Liver (tissue), 9 donors: ENCODE data around the gene CRK. TPM values are rescaled to one million over a fixed set of nuclear protein-coding genes. Genes with fewer than 3 reads are reported as not detected.

Experiments used
- DNase-seq: peaks from one replicate; pipeline ENCODE4 v3.0.0-alpha.2; 2017; ENCODE audit warnings: low spot score
- H3K27ac ChIP-seq, 2 donors: one replicate each; pipeline ENCODE4 v1.7.0; 2013; ENCODE audit warnings: inconsistent platforms in 2 of 2, low read length in 2 of 2, control low read depth in 1 of 2, low read depth in 1 of 2, mild to moderate bottlenecking in 1 of 2
- H3K27me3 ChIP-seq, 4 donors: one replicate each; pipeline versions ENCODE4 v1.6.1 to v1.7.0; 2013; ENCODE audit warnings: low read length in 3 of 4, inconsistent platforms in 1 of 4, mild to moderate bottlenecking in 1 of 4, moderate library complexity in 1 of 4; ENCODE audit not compliant: control insufficient read depth in 4 of 4, insufficient read depth in 4 of 4
- H3K36me3 ChIP-seq, 4 donors: one replicate each; pipeline versions ENCODE4 v1.6.1 to v1.7.0; 2013; ENCODE audit warnings: low read length in 3 of 4, mild to moderate bottlenecking in 3 of 4, low read depth in 1 of 4, moderate library complexity in 1 of 4; ENCODE audit not compliant: control insufficient read depth in 4 of 4, insufficient read depth in 3 of 4
- H3K4me1 ChIP-seq, 4 donors: one replicate each; pipeline versions ENCODE4 v1.6.1 to v1.7.0; 2013; ENCODE audit warnings: low read length in 3 of 4, mild to moderate bottlenecking in 3 of 4, moderate library complexity in 1 of 4; ENCODE audit not compliant: control insufficient read depth in 4 of 4, insufficient read depth in 4 of 4
- H3K4me3 ChIP-seq, 3 donors: one replicate each; pipeline versions ENCODE4 v1.6.1 to v1.7.0; 2013; ENCODE audit warnings: low read length in 3 of 3, control low read depth in 1 of 3, low read depth in 1 of 3, mild to moderate bottlenecking in 1 of 3
- H3K9ac ChIP-seq, 2 donors: one replicate each; pipeline ENCODE4 v1.7.0; 2013; ENCODE audit warnings: low read length in 2 of 2, mild to moderate bottlenecking in 2 of 2, moderate library complexity in 2 of 2, control low read depth in 1 of 2, low read depth in 1 of 2
- H3K9me3 ChIP-seq, 4 donors: one replicate each; pipeline versions ENCODE4 v1.6.1 to v1.7.0; 2013; ENCODE audit warnings: low read length in 3 of 4; ENCODE audit not compliant: control insufficient read depth in 4 of 4
- ATF3 ChIP-seq: IDR thresholded peaks from 2 replicates; pipeline ENCODE4 v1.6.1; 2016; ENCODE audit warnings: antibody characterized with exemption
- CTCF ChIP-seq: fragments of 150-350 bp; IDR thresholded peaks from 2 replicates; pipeline ENCODE4 v1.5.1; 2017; ENCODE audit warnings: improper control_type of control experiment, low read depth, low read length; ENCODE audit not compliant: missing input control
- EGR1 ChIP-seq, 2 donors: IDR thresholded peaks; 2 replicates each; pipeline ENCODE4 v1.6.1; 2016 to 2018; ENCODE audit warnings: antibody characterized with exemption in 2 of 2, low read depth in 2 of 2
- FOXA1 ChIP-seq: IDR thresholded peaks from 2 replicates; pipeline ENCODE4 v1.6.1; 2016; ENCODE audit warnings: antibody characterized with exemption
- FOXA2 ChIP-seq: IDR thresholded peaks from 2 replicates; pipeline ENCODE4 v1.6.1; 2016; ENCODE audit warnings: antibody characterized with exemption
- GABPA ChIP-seq, 2 donors: IDR thresholded peaks in 1 of 2; conservative IDR thresholded peaks in 1 of 2; 2 replicates each; pipeline ENCODE4 v1.6.1; 2016; ENCODE audit warnings: antibody characterized with exemption in 2 of 2, mild to moderate bottlenecking in 1 of 2, moderate library complexity in 1 of 2
- HNF4A ChIP-seq, 2 donors: conservative IDR thresholded peaks; 2 replicates each; pipeline ENCODE4 v1.6.1; 2016; ENCODE audit warnings: antibody characterized with exemption in 2 of 2, mild to moderate bottlenecking in 2 of 2
- HNF4G ChIP-seq: IDR thresholded peaks from 2 replicates; pipeline ENCODE4 v1.6.1; 2016; ENCODE audit warnings: antibody characterized with exemption
- JUND ChIP-seq, 2 donors: IDR thresholded peaks; 2 replicates each; pipeline ENCODE4 v1.6.1; 2016; ENCODE audit warnings: antibody characterized with exemption in 2 of 2
- MAX ChIP-seq: IDR thresholded peaks from 2 replicates; pipeline ENCODE4 v1.6.1; 2016; ENCODE audit warnings: antibody characterized with exemption
- NR2F2 ChIP-seq: IDR thresholded peaks from 2 replicates; pipeline ENCODE4 v1.6.1; 2016; ENCODE audit warnings: antibody characterized with exemption
- RAD21 ChIP-seq, 2 donors: IDR thresholded peaks; 2 replicates each; pipeline ENCODE4 v1.6.1; 2016; ENCODE audit warnings: antibody characterized with exemption in 2 of 2, mild to moderate bottlenecking in 2 of 2
- REST ChIP-seq: IDR thresholded peaks from 2 replicates; pipeline ENCODE4 v1.6.1; 2016; ENCODE audit warnings: antibody characterized with exemption, mild to moderate bottlenecking
- RXRA ChIP-seq, 2 donors: IDR thresholded peaks; 2 replicates each; pipeline ENCODE4 v1.6.1; 2017 to 2018; ENCODE audit warnings: antibody characterized with exemption in 2 of 2, mild to moderate bottlenecking in 1 of 2
- SP1 ChIP-seq: IDR thresholded peaks from 2 replicates; pipeline ENCODE4 v1.6.1; 2018; ENCODE audit warnings: antibody characterized with exemption, mild to moderate bottlenecking
- TAF1 ChIP-seq: conservative IDR thresholded peaks from 2 replicates; pipeline ENCODE4 v1.6.1; 2016; ENCODE audit warnings: antibody characterized with exemption, mild to moderate bottlenecking
- YY1 ChIP-seq: IDR thresholded peaks from 2 replicates; pipeline ENCODE4 v1.6.1; 2016; ENCODE audit warnings: antibody characterized with exemption, mild to moderate bottlenecking
- ZBTB33 ChIP-seq: IDR thresholded peaks from 2 replicates; pipeline ENCODE4 v1.6.1; 2016; ENCODE audit warnings: antibody characterized with exemption
- WGBS: extraction: QIAGEN DNeasy Blood & Tissue Kit; methylation state at CpG from one replicate; pipeline ENCODE4 v1.1.7; 2013; 5-methylcytosine and 5-hydroxymethylcytosine counted together
- polyA plus RNA-seq, 2 donors: library from polyadenylated mRNA; stranded (reverse) in 1 of 2; unstranded in 1 of 2; fragments of 200-250 nt in 1 of 2; fragments of >200 nt in 1 of 2; fragmentation: Nextera tagmentation in 1 of 2; extraction: Ambion mirVana in 1 of 2; gene quantifications; one replicate each; pipeline versions ENCODE4 v1.2.1 to v1.2.3, GENCODE V29; 2013 to 2015
- total RNA-seq, 2 donors: library from RNA; depleted of rRNA; stranded (reverse); fragments of >200 nt; gene quantifications; one replicate each; pipeline ENCODE4 v1.2.3, GENCODE V29; 2014
- donor health status: healthy.
- donor health status: healthy.
- donor health status: healthy.
- donor health status: healthy.
- donor health status: healthy.

Gene CRK
- total and polyA plus RNA-seq, 4 donors, result 29.5 to 69.9 (median 34.8) TPM

GRCh38 chr17:1467898-1468492 lies 12.0 kb upstream of the CRK start:
- H3K36me3 ChIP-seq, result peaks cover 0 to 10% (median 3%) of the 10 kb centered on the region in 4 donors
- H3K9me3 ChIP-seq, result no peaks in the 10 kb centered on the region
- H3K4me3 ChIP-seq, result no peak overlapping the region
- no peak overlapping the region for H3K9ac ChIP-seq
- H3K27ac ChIP-seq, result peak overlapping the region; percentile 83
- TF ChIP-seq FOXA2 (peak; percentile 76), HNF4G (peak; percentile 54), CTCF (no peak), RXRA (IDR thresholded peaks at IDR 0.05) (peak; percentile 94 to 99), MAX (peak; percentile 97), ZBTB33 (peak; percentile 90), HNF4A (conservative IDR thresholded peaks at IDR 0.05) (peak; percentile 90 to 96), REST (peak; percentile 67), JUND (IDR thresholded peaks at IDR 0.05) (peak; percentile 51 to 94), GABPA (IDR thresholded peaks at IDR 0.05 in 1 of 2, conservative IDR thresholded peaks at IDR 0.05 in 1 of 2) (peak in 1 of 2 donors; percentile 65), EGR1 (IDR thresholded peaks at IDR 0.05; ENCODE audit: low read depth in 2 of 2) (peak in 1 of 2 donors; percentile 74), YY1 (peak; percentile 79), NR2F2 (peak; percentile 98), RAD21 (IDR thresholded peaks at IDR 0.05) (peak; percentile 46 to 65), FOXA1 (peak; percentile 83), ATF3 (peak; percentile 61), TAF1 (no peak), SP1 (peak; percentile 88)
- DNase-seq, result peak; percentile 74
- H3K27me3 ChIP-seq, result no peaks in the 10 kb centered on the region
- H3K4me1 ChIP-seq, result peaks cover 13 to 20% (median 15%) of the 10 kb centered on the region in 4 donors
- 45% methylated on average over 21 of the region's 21 CpGs for WGBS
